Skin epidermis (tissue), 12 donors: ENCODE data around the gene LAGE3.

Experiments
- H3K27ac ChIP-seq, 21 experiments: fragments of 200-600 bp; sonication (generic) in 11 of 21; one replicate each; pipeline ENCODE4 v1.5.0; 2020; ENCODE audit warnings: mild to moderate bottlenecking in 3 of 21, inconsistent platforms in 2 of 21, moderate library complexity in 2 of 21
- H3K4me3 ChIP-seq, 7 experiments: fragments of 200-600 bp; sonication (generic) in 2 of 7; one replicate each; pipeline ENCODE4 v1.5.0; 2020; ENCODE audit warnings: inconsistent platforms in 2 of 7, mild to moderate bottlenecking in 2 of 7, moderate library complexity in 1 of 7

The LAGE3 gene

GRCh38 chrX:154478728-154479622 is at the start of gene LAGE3:
Gene LAGE3, minus strand, starts transcription at chrX:154479281. Its CDS starts 366 bp downstream, at chrX:154478915.
- H3K27ac ChIP-seq = peak within 1 kb of the TSS in 20 of 21 experiments; percentile 49 to 88 (median 72)
- H3K4me3 ChIP-seq = peak within 1 kb of the TSS; percentile 23 to 57 (median 52)

DNA sequence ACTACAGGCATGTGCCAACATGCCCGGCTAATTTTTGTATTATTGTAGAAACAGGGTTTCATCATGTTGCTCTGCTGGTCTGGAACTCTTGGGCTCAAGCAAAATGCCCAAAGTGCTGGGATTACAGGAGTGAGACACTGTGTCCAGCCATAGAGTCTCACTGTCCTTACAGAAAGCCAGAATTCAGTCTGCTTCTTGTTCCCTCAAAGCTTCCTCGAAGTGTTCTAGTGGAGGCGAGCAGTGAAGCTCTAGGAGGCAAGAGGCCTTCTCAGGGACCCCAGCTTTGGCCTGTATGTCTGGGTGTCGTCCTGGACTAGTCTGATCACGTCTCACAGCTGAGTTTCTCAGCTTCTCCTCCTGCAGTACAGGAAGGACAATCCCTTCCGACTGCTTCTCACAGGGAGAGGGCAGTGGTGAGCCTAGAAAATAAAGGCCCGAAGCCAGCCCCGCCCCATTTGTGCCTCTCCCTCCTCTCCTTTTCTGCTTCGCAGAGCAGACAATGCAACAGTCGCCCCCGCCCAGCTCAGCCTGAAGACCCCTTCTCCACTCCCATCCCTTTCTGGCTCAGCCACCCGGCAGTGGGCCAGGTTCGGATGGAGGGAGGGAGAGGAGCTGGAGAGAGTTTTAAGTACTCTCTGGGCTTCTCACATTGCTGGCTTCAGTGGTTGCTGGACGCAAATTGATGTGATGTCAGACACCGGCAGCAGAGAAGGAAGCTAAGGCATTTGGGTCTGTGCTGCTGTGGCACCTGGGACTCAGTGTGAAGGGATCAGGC is 48.0 kb upstream of the LAGE3 start:
- H3K4me3 ChIP-seq = peak overlapping the region in 3 of 7 experiments; percentile 3 to 20 (median 12)
- H3K27ac ChIP-seq = peak overlapping the region in 18 of 21 experiments; percentile 9 to 79 (median 70)

DNA sequence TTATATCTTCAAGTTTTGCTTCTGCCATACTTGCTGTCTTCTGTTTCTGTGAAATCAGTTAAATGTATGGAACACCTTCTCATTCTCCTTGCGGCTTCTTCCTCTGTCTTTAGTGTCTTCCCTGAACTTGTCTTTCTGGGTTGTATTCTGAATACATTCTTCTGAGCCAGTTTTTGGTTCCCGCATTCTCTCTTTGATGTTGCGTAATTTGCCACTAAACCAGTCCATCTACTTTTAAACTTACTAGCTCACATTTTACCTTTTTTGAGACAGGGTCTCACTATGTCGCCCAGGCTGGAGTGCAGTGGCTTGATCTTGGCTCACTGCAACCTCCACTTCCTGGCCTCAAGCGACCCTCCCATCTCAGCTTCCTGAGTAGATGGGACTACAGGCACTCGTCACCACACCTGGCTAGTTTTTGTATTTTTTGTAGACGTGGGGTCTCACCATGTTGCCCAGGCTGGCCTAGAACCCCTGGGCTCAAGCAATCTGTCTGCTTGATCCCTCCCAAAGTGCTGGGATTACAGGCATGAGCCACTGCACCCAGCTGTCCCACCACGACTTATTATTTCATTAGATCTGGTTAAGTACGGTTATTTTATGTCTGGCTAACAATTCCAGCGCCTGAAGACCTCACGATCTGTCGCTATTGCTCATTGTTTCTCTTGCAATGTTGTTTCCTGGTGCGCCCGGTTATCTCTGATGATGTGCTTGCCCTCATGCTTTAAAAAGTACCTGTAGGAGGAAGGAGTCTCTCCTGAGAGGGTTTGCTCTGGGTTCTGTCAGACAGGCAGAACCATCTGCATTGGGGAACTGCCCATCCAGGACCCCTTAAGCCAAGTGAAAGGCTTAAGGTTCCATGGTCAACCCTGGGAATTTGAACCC is 46.8 kb upstream of the LAGE3 start:
- Histone ChIP-seq H3K4me3 (no peak overlapping the region), H3K27ac (peak overlapping the region in 9 of 21 experiments; percentile 35 to 79 (median 49))

DNA sequence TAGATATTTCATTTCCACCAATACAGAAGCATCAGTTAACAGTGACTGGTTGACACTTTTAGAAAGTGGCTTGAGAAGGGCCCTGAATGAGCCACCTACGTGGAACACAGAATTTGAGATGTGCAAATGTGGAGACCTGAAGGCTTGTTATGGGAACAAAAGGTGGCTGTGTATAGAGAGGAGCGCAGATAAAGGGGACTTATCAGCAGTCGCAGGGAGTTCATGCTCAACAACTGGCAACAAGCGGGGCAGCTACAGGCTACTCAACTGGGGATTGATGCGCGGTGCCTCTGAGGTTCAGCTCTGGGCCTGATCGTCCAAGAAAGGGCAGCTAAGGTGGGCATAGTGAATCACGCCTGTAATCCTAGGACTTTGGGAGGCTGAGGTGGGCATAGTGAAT is 40.3 kb upstream of the LAGE3 start:
- H3K4me3 ChIP-seq = no peak overlapping the region
- no peak overlapping the region for H3K27ac ChIP-seq

DNA sequence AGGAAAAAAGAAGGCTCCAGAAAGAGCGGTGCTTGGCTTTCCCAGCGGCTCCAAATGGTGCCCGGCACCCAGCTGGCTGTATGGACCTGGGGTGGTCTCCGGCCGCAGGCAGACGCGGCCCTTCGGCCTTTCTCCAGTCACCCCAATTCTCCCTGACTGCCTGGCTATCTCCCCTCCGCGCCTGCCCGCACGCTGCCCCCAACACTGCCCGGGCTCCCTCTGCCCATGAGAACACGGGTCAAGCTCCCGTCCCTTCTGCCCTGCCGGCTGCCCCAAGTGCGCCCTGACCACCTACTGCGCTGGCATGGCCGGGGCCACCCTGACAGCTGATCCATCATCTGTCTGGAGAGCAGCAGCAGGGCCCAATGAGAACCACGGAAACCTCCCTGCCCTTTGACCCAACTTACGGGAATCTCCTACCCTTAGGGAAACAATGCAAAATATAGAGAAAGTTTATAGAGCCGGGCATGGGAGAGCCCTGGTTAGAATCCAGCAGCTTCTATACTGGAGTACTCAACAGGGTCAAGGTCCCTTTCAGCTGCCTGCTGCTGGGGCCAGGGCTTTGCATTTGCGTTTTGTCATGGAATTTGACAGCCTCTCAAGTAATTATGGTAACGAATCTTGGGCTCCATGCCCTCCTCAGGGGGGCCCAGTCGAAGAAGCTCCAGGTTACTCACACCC is 38.2 kb upstream of the LAGE3 start:
- peak overlapping the region in 5 of 7 experiments; percentile 39 to 69 (median 66) for H3K4me3 ChIP-seq
- peak overlapping the region in 19 of 21 experiments; percentile 36 to 95 (median 76) for H3K27ac ChIP-seq

- Histone ChIP-seq H3K4me3 (peak overlapping the region; percentile 39 to 75 (median 66)), H3K27ac (peak overlapping the region in 20 of 21 experiments; percentile 51 to 95 (median 76))
Observed at GRCh38 chrX:154516656-154517100, 37.6 kb upstream of the LAGE3 start.

DNA sequence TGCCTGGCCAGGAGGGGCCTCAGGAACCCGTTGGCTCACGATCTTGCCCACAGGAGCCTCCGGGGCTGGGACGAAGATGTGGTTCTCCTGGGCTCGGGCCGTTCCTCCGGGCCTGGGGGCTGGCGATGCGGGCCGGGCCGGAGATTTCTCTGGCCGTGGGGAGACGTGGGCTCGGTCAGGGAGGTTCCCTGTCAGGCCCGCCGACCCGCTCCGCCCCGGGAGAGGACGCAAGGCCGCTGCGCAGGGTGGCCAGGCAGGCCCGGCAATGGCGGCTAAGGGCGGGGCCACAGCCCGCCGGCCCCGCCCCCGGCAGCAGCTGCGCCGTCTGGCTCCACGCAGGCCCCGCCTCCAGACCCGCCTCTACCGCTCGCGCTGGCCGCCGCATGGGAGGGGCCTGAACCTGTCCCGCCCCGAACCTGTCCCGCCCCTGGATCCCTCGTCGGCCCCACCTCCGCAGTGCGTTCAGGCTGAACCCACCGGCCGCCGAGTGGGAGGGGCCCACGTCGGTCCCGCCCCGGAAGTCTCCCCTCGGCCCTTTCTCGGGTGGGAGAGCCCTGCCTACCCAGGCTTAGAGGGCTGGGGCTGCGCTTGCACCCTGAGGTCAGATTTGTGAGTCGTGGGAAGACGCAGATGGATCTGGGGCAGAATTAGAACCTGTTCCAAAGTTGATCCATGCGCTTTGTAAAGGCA is 37.0 kb upstream of the LAGE3 start, which contains the start of gene FAM3A:
FAM3A (minus strand) TSS at position 267 of the 690 bp plus-strand sequence. CDS start 460 bp downstream, outside the sequence.
- Histone ChIP-seq H3K4me3 (peak within 1 kb of the TSS; percentile 39 to 75 (median 66)), H3K27ac (peak within 1 kb of the TSS; percentile 57 to 95 (median 90))

- Histone ChIP-seq H3K27ac (peak overlapping the region; percentile 50 to 95 (median 90)), H3K4me3 (peak overlapping the region; percentile 39 to 75 (median 66))
Observed at GRCh38 chrX:154515090-154515965, 36.2 kb upstream of the LAGE3 start.

- H3K4me3 ChIP-seq = no peak overlapping the region
- H3K27ac ChIP-seq = no peak overlapping the region
Observed at GRCh38 chrX:154513716-154514115, 34.6 kb upstream of the LAGE3 start.

DNA sequence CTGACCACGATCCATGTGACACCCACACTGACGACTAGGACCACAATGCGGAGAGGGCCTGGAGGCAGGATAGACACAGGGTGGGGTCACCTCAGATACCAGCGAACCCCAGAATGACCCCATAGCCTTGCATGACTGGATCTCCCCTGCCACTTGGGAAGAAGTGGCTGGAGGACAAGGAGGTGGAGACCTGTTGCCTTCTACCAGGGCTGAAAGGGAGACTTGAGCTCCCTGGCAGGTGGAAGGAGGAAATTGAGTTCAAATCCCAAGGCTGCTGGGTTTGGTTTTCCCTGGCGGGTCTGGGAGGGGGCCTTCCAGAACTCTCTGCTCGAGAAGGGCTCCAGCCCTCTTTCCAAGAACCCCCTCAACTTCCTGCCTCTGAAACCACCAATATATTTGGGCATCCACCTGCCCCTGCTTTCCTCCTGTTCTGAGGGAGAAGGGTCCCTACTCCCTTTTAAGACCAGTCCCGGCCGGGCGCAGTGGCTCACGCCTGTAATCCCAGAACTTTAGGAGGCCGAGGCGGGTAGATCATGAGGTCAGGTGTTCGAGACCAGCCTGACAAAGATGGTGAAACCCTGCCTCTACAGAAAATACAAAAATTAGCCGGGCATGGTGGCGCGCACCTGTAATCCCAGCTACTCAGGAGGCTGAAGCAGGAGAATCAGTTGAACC is 33.9 kb upstream of the LAGE3 start:
- Histone ChIP-seq H3K27ac (no peak overlapping the region), H3K4me3 (no peak overlapping the region)

- Histone ChIP-seq H3K27ac (no peak overlapping the region), H3K4me3 (no peak overlapping the region)
Observed at GRCh38 chrX:154511761-154512160, 32.7 kb upstream of the LAGE3 start.

DNA sequence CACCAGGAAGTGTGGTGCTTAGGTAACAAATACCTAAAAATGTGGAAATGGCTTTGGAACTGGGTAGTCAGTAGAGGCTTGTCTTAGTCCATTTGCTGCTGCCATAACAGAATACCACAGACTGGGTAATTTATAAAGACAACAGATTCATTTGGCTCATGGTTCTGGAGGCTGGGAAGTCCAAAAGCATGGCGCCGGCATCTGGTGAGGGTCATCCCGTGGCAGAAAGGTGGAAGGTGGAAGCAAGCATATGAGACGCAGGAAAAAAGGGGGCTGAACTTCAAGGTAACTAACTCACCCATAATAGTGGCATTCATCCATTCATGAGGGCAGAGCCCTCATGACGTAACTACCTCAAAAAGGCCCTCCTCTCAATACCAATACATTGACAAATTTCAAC is 30.4 kb upstream of the LAGE3 start:
- no peak overlapping the region for H3K4me3 ChIP-seq
- H3K27ac ChIP-seq = no peak overlapping the region

- Histone ChIP-seq H3K4me3 (no peak overlapping the region), H3K27ac (no peak overlapping the region)
Observed at GRCh38 chrX:154508384-154508745, 29.3 kb upstream of the LAGE3 start.

- Histone ChIP-seq H3K4me3 (no peak overlapping the region), H3K27ac (no peak overlapping the region)
Observed at GRCh38 chrX:154507673-154508383, 28.7 kb upstream of the LAGE3 start.

- peak overlapping the region in 1 of 21 experiments; percentile 10 for H3K27ac ChIP-seq
- H3K4me3 ChIP-seq = no peak overlapping the region
Observed at GRCh38 chrX:154506483-154507332, 27.6 kb upstream of the LAGE3 start.
